ENCODE results near the gene CDYL2. TPM values are rescaled to one million over a fixed set of nuclear protein-coding genes. Genes with fewer than 3 reads are reported as not detected.

The CDYL2 gene
- polyA plus RNA-seq, 12 donors = 2.0 to 4.4 (median 2.6) TPM; not detected in 1

- no peak for DNase-seq
Observed at GRCh38 chr16:80552277-80552676, 252.1 kb downstream of the CDYL2 start.

Other genes with a start within 250 kb of the CDYL2 start
- 10 to 100 TPM in 11 of 12 donors, not detected in 1; 27.5 to 48.6 (median 36.1) TPM for gene CMC2, start 202.3 kb upstream of the CDYL2 start, polyA plus RNA-seq (ENCODE audit: insufficient read length in 12 of 12)
- gene CENPN, start 202.6 kb upstream of the CDYL2 start, polyA plus RNA-seq (ENCODE audit: insufficient read length in 12 of 12) = 10 to 100 TPM in 10 of 12 donors, 1 to 10 TPM in 1, not detected in 1; 8.0 to 22.4 (median 14.9) TPM
- 10 to 100 TPM in 11 of 12 donors, not detected in 1; 30.0 to 42.1 (median 36.2) TPM for gene ATMIN, start 231.2 kb upstream of the CDYL2 start, polyA plus RNA-seq (ENCODE audit: insufficient read length in 12 of 12)

All from muscle of arm (tissue), 12 donors.